22Rv1 (cell line): ENCODE results near the gene GFOD1.

Source experiments
- H3K27ac ChIP-seq: fragments of 450-650 bp; 2 replicates; pipeline ENCODE4 v1.5.1; 2017
- ZFX ChIP-seq: fragments of 450-650 bp; IDR thresholded peaks from 2 replicates; pipeline ENCODE4 v1.6.1; 2017; ENCODE audit warnings: antibody characterized with exemption, borderline replicate concordance
- TF ChIP-seq, protein P1 (sequence below): fragments of 450-650 bp; IDR thresholded peaks from 2 replicates; pipeline ENCODE4 v1.5.1; 2017; ENCODE audit warnings: mild to moderate bottlenecking

Gene GFOD1

DNA sequence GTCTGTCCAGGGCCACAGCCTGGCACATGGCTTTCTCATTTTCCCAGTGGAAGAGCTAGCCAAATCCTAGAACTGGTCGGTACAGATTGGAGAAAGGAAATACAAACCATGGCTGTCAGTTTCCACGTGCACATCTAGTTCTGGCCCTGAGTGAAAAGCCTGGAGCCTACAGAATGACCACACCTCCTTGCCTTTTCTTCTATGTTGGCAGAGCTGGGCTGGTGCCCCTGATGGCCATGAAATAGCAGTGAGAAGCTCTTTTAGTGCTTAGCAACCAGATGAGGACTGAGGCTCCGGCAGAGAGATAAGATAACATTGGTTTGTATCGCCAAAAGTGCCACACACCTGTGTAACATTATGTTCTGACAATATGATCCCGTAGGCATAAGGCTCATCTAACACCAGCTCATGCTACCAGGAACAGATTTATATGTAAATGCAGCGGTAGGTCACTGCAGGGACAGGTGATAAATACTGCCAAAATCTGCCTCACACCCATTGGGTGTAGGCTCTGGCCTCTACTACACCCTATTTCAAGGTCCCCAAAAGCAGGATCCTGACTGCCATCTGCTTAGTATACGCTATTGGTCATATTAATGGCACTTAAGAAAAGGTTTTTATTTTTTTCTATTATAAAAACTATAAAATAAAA, 119.2 kb downstream of the GFOD1 start:
- TF ChIP-seq, protein P1, sequence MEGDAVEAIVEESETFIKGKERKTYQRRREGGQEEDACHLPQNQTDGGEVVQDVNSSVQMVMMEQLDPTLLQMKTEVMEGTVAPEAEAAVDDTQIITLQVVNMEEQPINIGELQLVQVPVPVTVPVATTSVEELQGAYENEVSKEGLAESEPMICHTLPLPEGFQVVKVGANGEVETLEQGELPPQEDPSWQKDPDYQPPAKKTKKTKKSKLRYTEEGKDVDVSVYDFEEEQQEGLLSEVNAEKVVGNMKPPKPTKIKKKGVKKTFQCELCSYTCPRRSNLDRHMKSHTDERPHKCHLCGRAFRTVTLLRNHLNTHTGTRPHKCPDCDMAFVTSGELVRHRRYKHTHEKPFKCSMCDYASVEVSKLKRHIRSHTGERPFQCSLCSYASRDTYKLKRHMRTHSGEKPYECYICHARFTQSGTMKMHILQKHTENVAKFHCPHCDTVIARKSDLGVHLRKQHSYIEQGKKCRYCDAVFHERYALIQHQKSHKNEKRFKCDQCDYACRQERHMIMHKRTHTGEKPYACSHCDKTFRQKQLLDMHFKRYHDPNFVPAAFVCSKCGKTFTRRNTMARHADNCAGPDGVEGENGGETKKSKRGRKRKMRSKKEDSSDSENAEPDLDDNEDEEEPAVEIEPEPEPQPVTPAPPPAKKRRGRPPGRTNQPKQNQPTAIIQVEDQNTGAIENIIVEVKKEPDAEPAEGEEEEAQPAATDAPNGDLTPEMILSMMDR = no peak
- no peak for TF ChIP-seq ZFX
- H3K27ac ChIP-seq = no peak overlapping the region

DNA sequence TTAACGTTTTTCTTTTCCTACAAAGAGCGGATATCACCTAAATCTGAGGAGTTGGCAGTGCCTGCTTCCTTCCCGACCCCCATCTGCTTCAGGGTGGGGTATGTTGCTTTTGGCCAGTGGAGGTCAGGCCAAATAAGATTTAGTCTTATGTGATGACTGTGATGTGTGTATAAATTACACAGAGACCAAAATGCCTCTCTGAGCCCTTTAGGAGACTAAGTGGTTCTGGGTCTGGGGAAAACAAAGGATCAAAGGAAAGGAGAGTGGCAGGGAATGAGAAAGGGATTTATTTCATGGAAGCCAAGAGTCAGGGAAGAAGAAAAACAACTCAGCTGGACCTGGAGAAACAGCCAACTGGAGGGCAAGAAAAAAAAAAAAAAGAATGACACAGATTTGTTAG, 120.0 kb downstream of the GFOD1 start:
- TF ChIP-seq, protein P1 = no peak
- TF ChIP-seq ZFX = no peak
- H3K27ac ChIP-seq = no peak overlapping the region

- no peak overlapping the region for H3K27ac ChIP-seq
- TF ChIP-seq, protein P1 = no peak
- no peak for TF ChIP-seq ZFX
These were observed 122.1 kb downstream of the GFOD1 start for GRCh38 chr6:13365320-13365719.

DNA sequence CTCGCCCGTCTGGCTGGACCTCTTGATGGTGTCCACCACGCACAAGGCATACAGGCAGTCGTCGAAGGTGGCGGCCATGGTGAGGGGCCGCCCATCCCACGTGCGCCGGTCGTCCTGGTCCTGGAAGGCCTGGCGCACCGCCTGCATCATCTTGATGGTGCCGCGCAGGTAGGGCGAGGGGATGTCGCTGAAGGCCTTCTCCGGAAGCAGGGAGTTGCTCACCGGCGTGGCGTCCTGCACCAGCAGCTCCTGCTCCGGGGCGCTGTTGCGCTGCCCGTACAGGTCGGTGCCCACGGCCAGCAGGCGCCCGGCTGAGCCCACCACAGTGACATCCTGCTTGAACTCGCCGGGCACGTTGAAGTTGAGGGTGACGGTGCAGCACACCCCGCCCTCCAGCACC, 122.6 kb downstream of the GFOD1 start:
- H3K27ac ChIP-seq = no peak overlapping the region
- TF ChIP-seq, protein P1 = no peak
- TF ChIP-seq ZFX = no peak

DNA sequence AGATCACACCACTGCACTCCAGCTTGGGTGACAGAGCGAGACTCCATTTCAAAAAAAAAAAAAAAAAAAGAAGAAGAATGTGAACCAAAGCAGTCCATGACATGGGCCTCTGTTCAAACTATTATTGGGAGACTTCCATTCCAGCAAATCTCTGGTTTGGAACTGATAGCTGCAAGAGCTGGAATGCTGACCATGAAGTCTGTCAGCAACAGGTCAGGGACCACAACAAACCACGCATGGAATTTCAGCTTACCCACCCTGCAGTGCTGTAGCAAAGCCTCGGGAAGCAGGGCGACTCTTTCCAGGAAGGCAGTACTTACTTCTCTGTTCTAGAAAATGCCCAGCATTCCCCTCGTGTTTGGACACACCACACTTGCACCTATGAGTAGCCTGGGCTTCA, 125.0 kb downstream of the GFOD1 start:
- TF ChIP-seq, protein P1 = no peak
- TF ChIP-seq ZFX = no peak
- H3K27ac ChIP-seq = no peak overlapping the region

- no peak for TF ChIP-seq ZFX
These were observed 126.5 kb downstream of the GFOD1 start for GRCh38 chr6:13360671-13361540.

DNA sequence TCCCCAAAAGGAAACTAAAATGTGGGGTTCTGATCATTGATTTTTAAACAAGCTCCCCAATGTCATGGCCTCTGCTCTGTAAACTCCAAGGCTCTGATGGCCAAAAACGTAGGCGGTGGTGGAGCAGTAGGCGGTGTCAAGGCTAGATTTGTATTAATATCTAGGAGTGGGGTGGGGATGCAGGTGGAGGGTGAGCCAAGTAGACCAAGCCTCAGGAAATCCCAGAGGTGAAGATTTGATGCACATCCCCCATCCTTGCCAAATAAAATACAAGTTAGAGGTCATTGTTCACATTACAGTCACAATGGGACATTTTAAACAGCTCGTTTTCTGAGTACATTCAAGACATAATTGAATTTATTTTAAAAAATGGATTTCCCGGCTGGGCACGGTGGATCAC, 128.1 kb downstream of the GFOD1 start:
- H3K27ac ChIP-seq = no peak overlapping the region
- no peak for TF ChIP-seq ZFX
- TF ChIP-seq, protein P1 = no peak

More at GRCh38 chr6:13360671-13361540, 126.5 kb downstream of the GFOD1 start:
- H3K27ac ChIP-seq = no peak overlapping the region
